ENCODE data around the gene MYOF.
"Not testable (repeated sequence)": the region's sequence is repeated elsewhere in the genome, so short reads cannot be mapped to it uniquely, and the experiment has no call there.

MYOF gene

GRCh38 chr10:93461109-93461806 lies 20.9 kb downstream of the MYOF start:
- in situ Hi-C loops (cut with MboI; ENCODE audit: low pct_unique_long_range_greater_than_20kb, low sequenced_read_pairs) = no loop called here
- DNase-seq = no peak

GRCh38 chr10:93459466-93459865 lies 22.7 kb downstream of the MYOF start:
- in situ Hi-C loops (cut with MboI; ENCODE audit: low pct_unique_long_range_greater_than_20kb, low sequenced_read_pairs) = no loop called here
- DNase-seq = no peak

DNA sequence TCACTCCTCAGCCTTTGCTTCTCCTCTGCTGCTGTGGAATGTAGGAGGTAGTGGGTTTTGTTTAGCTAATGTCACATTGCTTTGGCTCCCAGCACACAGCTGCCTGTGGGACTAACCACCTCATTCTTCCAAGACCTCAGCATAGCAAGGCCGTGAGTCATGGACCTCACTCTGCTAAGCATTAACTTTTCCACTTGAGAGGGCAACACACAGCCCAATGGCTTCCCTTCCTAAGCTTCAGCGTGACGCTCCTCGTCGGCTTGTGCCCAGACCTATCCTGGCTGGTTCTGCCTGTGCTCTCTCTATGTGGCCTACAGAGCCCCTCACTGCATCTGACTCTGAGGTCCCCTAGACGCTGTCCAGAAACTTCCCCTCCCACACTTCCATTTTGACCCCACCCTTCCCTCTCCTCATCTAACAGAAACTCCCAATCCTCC lies 23.3 kb downstream of the MYOF start:
- DNase-seq = peak; percentile 62
- in situ Hi-C loops (cut with MboI; ENCODE audit: low pct_unique_long_range_greater_than_20kb, low sequenced_read_pairs) = no loop called here

DNA sequence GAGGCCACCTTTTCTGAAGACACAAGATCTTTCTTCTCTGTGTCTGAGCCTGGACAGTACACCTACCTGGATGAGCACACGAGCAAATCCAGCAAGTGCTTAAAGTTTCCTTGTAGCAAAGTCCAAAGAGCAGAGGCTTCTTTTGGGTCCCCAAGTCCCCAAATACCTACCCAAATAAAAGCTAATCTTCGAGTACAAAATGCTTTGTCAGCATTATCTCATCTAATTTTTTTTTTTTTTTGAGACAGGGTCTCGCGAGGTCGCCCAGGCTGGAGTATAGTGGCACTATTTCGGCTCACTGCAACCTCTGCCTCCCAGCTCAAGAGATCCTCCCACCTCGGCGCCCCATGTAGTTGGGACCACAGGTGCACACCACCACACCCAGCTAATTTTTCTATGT lies 24.6 kb downstream of the MYOF start:
- DNase-seq = no peak

GRCh38 chr10:93456480-93456879 lies 25.7 kb downstream of the MYOF start:
- DNase-seq = no peak
- in situ Hi-C loops (cut with MboI; ENCODE audit: low pct_unique_long_range_greater_than_20kb, low sequenced_read_pairs) = no loop called here

More for the DNA sequence above, 24.6 kb downstream of the MYOF start:
- in situ Hi-C loops (cut with MboI; ENCODE audit: low pct_unique_long_range_greater_than_20kb, low sequenced_read_pairs) = no loop called here

- in situ Hi-C loops (cut with MboI; ENCODE audit: low pct_unique_long_range_greater_than_20kb, low sequenced_read_pairs) = no loop called here
- no peak for DNase-seq
These were observed 27.4 kb downstream of the MYOF start for GRCh38 chr10:93454736-93455135.

- no peak for DNase-seq
- in situ Hi-C loops (cut with MboI; ENCODE audit: low pct_unique_long_range_greater_than_20kb, low sequenced_read_pairs) = no loop called here
These were observed 28.0 kb downstream of the MYOF start for GRCh38 chr10:93454146-93454545.

- in situ Hi-C loops (cut with MboI; ENCODE audit: low pct_unique_long_range_greater_than_20kb, low sequenced_read_pairs) = no loop called here
- no peak for DNase-seq
These were observed 30.0 kb downstream of the MYOF start for GRCh38 chr10:93452143-93452542.

- in situ Hi-C loops (cut with MboI; ENCODE audit: low pct_unique_long_range_greater_than_20kb, low sequenced_read_pairs) = no loop called here
- DNase-seq = no peak
These were observed 30.7 kb downstream of the MYOF start for GRCh38 chr10:93451244-93451947.

DNA sequence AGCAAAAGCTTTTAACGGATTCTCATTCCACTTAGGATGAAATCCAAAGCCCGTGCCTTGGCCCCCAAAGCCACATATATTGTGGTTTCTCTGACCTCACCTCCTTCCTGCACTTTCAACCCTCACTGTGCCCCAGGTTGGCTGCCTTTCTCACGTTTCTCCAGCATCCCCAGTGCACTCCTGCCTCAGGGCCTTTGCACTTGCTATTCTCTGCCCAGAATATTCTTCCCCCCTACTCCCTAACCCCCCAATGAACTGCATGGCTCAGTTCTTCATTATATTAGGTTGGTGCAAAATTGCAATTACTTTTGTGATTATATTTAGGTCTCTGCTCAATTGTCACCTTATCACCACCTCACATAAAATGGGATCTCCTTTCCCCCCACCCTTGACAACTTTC lies 34.2 kb downstream of the MYOF start:
- in situ Hi-C loops (cut with MboI; ENCODE audit: low pct_unique_long_range_greater_than_20kb, low sequenced_read_pairs) = no loop called here
- DNase-seq = no peak

DNA sequence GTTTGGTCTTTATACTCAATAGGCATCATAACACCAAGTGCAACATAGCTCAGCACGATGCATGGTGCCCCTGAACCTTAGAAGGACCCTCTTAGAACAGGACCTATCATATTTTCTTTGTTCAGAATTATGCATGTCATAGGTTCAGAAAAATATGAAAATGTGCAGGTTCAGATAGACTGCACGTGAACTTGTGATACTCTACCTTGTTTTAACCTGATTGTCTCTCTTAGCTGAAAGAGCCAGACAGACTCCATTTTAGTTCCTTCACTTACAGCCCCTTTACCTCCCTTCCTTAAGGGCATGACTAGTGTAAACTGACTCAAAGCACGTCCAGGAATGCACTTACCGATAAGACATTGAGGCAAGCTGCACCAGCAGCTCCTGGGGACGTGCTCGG lies 35.1 kb downstream of the MYOF start:
- in situ Hi-C loops (cut with MboI; ENCODE audit: low pct_unique_long_range_greater_than_20kb, low sequenced_read_pairs) = no loop called here
- DNase-seq = no peak

GRCh38 chr10:93445978-93446720 lies 36.0 kb downstream of the MYOF start:
- no peak for DNase-seq

GRCh38 chr10:93445097-93445960 lies 36.8 kb downstream of the MYOF start:
- in situ Hi-C loops (cut with MboI; ENCODE audit: low pct_unique_long_range_greater_than_20kb, low sequenced_read_pairs) = no loop called here
- no peak for DNase-seq

More at GRCh38 chr10:93445978-93446720, 36.0 kb downstream of the MYOF start:
- in situ Hi-C loops (cut with MboI; ENCODE audit: low pct_unique_long_range_greater_than_20kb, low sequenced_read_pairs) = no loop called here

- no peak for DNase-seq
- in situ Hi-C loops (cut with MboI; ENCODE audit: low pct_unique_long_range_greater_than_20kb, low sequenced_read_pairs) = no loop called here
These were observed 38.7 kb downstream of the MYOF start for GRCh38 chr10:93443481-93443880.

DNA sequence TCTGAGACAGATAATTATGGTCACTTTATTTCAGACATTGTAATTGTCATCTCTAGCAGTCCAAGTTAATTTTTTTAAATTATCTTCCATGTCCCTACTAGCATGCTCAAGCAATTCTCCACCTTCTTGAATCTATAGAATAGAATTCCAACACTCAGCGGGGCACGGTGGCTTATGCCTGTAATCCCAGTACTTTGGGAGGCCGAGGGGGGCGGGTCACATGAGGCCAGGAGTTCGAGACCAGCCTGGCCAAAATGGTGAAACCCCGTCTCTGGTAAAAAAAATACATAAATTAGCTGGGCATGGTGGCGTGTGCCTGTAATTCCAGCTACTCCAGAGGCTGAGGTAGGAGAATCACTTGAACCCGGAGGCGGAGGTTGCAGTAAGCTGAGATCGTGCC lies 39.4 kb downstream of the MYOF start:
- in situ Hi-C loops (cut with MboI; ENCODE audit: low pct_unique_long_range_greater_than_20kb, low sequenced_read_pairs); DNase-seq: not testable (repeated sequence)

GRCh38 chr10:93440591-93441091 lies 41.5 kb downstream of the MYOF start:
- in situ Hi-C loops (cut with MboI; ENCODE audit: low pct_unique_long_range_greater_than_20kb, low sequenced_read_pairs) = no loop called here
- DNase-seq = no peak

DNA sequence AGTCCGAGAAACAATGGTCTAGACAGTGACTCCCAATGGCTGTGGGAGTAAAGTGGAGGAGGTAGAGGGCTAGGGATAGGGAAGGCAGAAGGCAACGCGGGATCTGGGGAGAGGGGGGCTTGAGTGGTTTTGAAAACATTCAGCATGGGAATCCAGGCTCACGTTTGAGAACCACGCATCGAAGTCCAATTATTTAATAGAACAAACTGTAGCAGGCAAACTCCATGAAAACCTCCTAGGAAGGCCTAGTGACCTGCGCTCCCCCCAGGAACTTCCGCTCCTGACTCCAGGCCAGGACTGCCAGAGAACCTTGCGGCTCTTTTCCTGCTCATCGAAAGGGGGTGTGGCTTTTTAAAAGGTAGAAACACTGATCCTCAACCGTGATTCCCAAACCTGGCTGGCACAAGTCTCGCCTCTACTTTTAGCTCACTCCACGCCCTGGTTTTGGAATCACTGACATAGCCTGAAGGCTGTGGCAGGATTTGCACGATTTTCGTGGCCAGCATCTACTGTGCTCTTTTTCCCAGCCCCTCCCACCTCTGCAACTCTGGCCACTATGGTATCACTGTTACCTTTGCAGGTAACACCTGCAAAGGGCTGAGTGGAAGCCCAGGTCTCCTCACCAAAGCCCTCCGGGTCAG lies 43.4 kb downstream of the MYOF start:
- no peak for DNase-seq
- in situ Hi-C loops (cut with MboI; ENCODE audit: low pct_unique_long_range_greater_than_20kb, low sequenced_read_pairs) = no loop called here

DNA sequence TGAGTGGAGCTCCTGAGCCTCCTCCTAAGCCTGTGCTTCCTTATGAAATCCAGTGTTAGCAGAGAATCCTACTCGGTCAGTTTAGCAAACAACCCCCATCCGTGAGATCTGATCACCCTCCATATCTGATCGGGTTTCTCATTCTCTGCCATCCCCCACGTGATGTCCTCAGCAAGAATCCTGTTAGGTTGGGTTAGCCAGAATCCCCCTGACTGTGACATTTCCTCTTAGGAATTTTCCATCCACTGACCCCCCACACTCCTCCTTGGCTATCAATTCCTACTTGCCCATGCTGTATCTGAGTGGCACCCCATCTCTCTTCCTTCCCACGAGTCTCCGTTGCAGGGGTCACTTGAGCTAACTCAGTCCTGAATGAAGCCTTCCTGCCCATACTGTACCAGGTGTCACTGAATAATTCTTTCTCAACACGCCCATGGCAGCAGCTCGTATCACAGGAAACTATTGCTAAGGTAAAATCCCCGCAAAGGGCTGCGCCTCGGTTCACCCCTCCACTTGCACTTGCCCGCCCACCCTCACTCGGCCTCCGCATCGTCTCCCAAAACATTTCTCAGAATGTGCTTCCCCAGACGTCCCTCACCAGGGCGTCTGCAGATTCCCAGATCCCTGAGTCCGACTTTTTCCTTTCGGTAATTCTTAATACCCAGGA lies 44.1 kb downstream of the MYOF start:
- DNase-seq = no peak
- in situ Hi-C loops (cut with MboI; ENCODE audit: low pct_unique_long_range_greater_than_20kb, low sequenced_read_pairs) = no loop called here
